IMR-90 (cell line): ENCODE data around the gene USP9X.
A peak's percentile ranks its signal among the peaks of the same experiment; 100 is the strongest.

Experiments
- CEBPB ChIP-seq: IDR thresholded peaks from 2 replicates; pipeline ENCODE4 v1.6.1; 2012; ENCODE audit warnings: low read depth, low read length, improper control_type of control experiment
- CHD1 ChIP-seq: IDR thresholded peaks from 2 replicates; pipeline ENCODE4 v1.6.1; 2012; ENCODE audit warnings: low read depth, low read length, improper control_type of control experiment
- FOS ChIP-seq: fragments of 150-350 bp; IDR thresholded peaks from 2 replicates; pipeline ENCODE4 v1.6.1; 2016; ENCODE audit warnings: low read depth, low read length
- MAZ ChIP-seq: IDR thresholded peaks from 2 replicates; pipeline ENCODE4 v1.6.1; 2012; ENCODE audit warnings: low read depth, mild to moderate bottlenecking, low read length, improper control_type of control experiment, moderate library complexity, borderline replicate concordance
- MXI1 ChIP-seq: IDR thresholded peaks from 2 replicates; pipeline ENCODE4 v1.6.1; 2012; ENCODE audit warnings: low read depth, mild to moderate bottlenecking, low read length, moderate library complexity, borderline replicate concordance
- POLR2A ChIP-seq: IDR thresholded peaks from 2 replicates; pipeline ENCODE4 v1.6.1; 2012; ENCODE audit warnings: mild to moderate bottlenecking, low read depth, low read length
- RAD21 ChIP-seq: IDR thresholded peaks from 2 replicates; pipeline ENCODE4 v1.6.1; 2012; ENCODE audit warnings: low read length, improper control_type of control experiment
- RCOR1 ChIP-seq: IDR thresholded peaks from 2 replicates; pipeline ENCODE4 v1.6.1; 2012; ENCODE audit warnings: mild to moderate bottlenecking, low read length, improper control_type of control experiment; ENCODE audit not compliant: insufficient replicate concordance
- RFX5 ChIP-seq: IDR thresholded peaks from 2 replicates; pipeline ENCODE4 v1.8.0; 2012; ENCODE audit warnings: low read depth, mild to moderate bottlenecking, low read length, moderate library complexity
- TF ChIP-seq, protein P1 (sequence below): conservative IDR thresholded peaks from 2 replicates; pipeline ENCODE4 v1.5.1; 2012; ENCODE audit warnings: mild to moderate bottlenecking, low read depth, low read length, improper control_type of control experiment
- TF ChIP-seq, protein P2 (sequence below): fragments of 150-350 bp; IDR thresholded peaks from 2 replicates; pipeline ENCODE4 v1.6.1; 2016; ENCODE audit warnings: low read depth, mild to moderate bottlenecking, low read length, moderate library complexity, borderline replicate concordance
- TF ChIP-seq, protein P3 (sequence below): fragments of 150-350 bp; IDR thresholded peaks from 2 replicates; pipeline ENCODE4 v1.6.1; 2017; ENCODE audit warnings: mild to moderate bottlenecking, antibody characterized with exemption, low read length, low read depth

DNA sequence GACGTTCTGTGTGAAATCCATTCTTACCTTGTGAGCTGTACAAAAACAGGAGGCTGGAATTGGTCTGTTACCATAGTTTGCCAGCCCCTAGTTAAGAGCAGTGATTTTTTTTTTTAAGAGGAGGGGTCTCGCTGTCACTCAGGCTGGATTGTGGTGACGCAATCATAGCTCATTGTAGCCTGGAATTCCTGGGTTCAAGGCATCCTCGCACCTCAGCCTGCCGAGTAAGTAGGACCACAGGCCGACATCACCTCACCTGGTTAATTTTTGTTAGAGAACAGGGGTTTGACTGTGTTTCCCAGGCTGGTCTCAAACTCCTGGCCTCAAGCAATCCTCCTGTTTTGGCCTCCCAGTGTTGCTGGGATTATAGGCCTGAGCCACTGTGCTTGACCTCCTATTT is 7.5 kb downstream of the USP9X start:
- TF ChIP-seq, protein P1, sequence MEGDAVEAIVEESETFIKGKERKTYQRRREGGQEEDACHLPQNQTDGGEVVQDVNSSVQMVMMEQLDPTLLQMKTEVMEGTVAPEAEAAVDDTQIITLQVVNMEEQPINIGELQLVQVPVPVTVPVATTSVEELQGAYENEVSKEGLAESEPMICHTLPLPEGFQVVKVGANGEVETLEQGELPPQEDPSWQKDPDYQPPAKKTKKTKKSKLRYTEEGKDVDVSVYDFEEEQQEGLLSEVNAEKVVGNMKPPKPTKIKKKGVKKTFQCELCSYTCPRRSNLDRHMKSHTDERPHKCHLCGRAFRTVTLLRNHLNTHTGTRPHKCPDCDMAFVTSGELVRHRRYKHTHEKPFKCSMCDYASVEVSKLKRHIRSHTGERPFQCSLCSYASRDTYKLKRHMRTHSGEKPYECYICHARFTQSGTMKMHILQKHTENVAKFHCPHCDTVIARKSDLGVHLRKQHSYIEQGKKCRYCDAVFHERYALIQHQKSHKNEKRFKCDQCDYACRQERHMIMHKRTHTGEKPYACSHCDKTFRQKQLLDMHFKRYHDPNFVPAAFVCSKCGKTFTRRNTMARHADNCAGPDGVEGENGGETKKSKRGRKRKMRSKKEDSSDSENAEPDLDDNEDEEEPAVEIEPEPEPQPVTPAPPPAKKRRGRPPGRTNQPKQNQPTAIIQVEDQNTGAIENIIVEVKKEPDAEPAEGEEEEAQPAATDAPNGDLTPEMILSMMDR, result no peak
- TF ChIP-seq POLR2A (no peak), RCOR1 (no peak), MXI1 (no peak), CEBPB (peak; percentile 70), RFX5 (no peak), CHD1 (no peak), MAZ (no peak), RAD21 (no peak), FOS (no peak)
- TF ChIP-seq, protein P2, sequence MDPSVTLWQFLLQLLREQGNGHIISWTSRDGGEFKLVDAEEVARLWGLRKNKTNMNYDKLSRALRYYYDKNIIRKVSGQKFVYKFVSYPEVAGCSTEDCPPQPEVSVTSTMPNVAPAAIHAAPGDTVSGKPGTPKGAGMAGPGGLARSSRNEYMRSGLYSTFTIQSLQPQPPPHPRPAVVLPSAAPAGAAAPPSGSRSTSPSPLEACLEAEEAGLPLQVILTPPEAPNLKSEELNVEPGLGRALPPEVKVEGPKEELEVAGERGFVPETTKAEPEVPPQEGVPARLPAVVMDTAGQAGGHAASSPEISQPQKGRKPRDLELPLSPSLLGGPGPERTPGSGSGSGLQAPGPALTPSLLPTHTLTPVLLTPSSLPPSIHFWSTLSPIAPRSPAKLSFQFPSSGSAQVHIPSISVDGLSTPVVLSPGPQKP, result no peak
- TF ChIP-seq, protein P3, sequence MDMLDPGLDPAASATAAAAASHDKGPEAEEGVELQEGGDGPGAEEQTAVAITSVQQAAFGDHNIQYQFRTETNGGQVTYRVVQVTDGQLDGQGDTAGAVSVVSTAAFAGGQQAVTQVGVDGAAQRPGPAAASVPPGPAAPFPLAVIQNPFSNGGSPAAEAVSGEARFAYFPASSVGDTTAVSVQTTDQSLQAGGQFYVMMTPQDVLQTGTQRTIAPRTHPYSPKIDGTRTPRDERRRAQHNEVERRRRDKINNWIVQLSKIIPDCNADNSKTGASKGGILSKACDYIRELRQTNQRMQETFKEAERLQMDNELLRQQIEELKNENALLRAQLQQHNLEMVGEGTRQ, result no peak
